Measurements from ENCODE around the gene VASP.

The VASP gene

DNA sequence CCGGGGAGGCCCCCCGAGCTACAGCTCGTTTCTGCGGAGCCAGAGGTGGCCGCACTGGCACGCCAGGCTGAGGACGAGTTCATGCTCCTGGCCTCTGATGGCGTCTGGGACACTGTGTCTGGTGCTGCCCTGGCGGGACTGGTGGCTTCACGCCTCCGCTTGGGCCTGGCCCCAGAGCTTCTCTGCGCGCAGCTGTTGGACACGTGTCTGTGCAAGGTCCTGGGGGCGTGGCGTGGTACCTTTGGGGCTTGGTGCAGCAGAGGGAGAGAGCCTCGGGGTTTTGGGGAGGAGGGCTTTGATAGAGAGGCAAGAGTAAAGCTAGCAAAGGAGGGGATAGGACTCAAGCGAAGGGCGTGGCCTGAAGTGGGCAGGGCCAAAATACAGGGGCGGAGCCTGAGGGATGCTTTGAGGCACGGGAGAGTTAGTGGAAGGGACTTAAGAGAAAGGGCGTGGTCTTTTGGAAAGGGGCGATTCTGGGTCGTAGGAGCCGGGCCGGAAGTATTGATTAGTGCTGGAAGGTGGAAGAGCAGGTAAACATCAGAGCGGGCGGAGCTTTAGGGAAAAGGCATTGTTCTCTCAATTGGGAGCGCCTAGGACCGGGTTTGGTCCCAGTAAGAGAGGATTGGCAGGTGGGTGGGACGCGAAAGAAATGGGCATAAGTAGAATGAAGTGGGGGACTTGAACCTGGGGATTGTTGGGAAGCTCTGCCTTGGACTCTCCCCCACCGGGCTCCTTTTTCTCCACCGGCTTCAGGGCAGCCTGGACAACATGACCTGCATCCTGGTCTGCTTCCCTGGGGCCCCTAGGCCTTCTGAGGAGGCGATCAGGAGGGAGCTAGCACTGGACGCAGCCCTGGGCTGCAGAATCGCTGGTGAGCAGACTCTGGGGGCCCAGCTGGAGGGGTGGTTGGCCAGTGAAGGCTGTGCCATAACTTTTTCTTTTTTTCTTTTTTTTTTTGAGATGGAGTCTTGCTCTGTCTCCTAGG, 7.8 kb upstream of the VASP start:
- H3K27ac ChIP-seq: no peak overlapping the region
- TF ChIP-seq, protein P1, sequence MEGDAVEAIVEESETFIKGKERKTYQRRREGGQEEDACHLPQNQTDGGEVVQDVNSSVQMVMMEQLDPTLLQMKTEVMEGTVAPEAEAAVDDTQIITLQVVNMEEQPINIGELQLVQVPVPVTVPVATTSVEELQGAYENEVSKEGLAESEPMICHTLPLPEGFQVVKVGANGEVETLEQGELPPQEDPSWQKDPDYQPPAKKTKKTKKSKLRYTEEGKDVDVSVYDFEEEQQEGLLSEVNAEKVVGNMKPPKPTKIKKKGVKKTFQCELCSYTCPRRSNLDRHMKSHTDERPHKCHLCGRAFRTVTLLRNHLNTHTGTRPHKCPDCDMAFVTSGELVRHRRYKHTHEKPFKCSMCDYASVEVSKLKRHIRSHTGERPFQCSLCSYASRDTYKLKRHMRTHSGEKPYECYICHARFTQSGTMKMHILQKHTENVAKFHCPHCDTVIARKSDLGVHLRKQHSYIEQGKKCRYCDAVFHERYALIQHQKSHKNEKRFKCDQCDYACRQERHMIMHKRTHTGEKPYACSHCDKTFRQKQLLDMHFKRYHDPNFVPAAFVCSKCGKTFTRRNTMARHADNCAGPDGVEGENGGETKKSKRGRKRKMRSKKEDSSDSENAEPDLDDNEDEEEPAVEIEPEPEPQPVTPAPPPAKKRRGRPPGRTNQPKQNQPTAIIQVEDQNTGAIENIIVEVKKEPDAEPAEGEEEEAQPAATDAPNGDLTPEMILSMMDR (conservative IDR thresholded peaks at IDR 0.05): no peak
- no peak for TF ChIP-seq ZFX (IDR thresholded peaks at IDR 0.05)

DNA sequence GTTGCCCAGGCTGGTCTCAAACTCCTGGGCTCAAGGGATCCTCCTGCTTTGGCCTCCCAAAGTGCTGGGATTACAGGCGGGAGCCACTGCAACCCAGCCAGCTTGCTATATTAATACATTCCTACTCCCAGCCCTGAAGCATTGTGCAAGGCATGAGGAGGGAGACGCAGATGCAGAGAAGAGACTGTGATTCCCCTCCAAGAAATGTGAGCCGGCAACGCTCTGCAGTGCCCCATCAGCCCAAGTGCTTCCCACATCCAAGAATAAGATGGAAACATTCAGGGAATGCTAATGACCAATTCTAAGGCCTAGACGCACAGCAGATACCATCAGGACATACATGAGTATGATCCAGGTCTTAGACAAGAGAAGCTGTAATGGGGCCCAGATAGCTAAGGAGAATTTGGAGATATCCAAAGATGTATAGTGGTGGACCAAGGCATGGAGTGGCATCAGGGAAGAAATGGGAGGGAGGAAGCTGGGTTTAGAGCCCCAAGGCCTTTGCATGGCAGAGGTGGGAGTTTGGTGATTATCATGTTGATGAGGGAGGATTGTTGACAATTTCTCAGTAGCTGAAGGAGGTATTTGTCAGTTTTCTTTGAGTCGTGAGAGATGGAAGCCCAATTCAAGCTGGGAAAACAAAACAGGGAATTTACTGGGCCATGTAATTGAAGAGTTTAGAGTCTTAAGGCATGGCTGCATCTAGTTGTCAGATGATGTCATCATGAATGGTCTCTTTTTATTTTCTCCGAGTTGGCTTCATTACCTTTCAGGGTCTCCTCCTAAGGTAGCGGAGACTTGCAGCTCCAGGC, 6.2 kb upstream of the VASP start:
- TF ChIP-seq ZFX (IDR thresholded peaks at IDR 0.05): no peak
- TF ChIP-seq, protein P1 (conservative IDR thresholded peaks at IDR 0.05): no peak
- no peak overlapping the region for H3K27ac ChIP-seq

DNA sequence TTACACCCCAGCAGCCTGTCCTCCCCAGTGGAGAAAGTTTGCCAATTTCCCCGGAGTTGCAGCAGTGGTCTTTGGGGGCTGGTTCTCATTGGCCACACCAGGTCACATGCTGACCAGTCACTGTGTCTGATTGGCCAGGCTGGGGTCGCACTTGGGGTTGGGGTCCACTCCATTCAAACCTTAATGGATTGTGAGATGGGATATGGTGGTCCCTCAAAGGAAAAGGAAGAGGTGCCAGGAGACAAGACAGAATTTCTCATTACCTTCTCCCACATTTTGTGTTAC, 5.6 kb upstream of the VASP start:
- TF ChIP-seq, protein P1 (conservative IDR thresholded peaks at IDR 0.05): no peak
- no peak for TF ChIP-seq ZFX (IDR thresholded peaks at IDR 0.05)
- no peak overlapping the region for H3K27ac ChIP-seq

DNA sequence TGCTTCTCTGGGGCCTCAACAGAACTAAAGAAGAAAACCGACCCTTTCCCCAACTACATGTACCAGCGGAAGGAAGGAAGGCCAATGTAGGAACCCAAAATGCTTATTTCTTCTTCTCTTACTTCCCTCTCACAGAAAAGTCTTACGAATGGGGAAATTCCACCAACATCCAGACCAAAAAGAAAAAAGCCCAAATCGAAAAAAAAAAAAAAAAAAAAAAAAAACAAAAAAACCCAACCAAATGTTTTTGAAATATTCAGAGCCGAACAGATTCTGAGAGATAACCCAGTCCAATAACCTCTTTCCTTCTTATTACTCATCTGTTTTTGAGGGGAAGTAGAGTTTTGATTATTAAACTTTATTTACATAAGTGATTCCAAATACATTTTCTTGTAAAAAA, 5.2 kb upstream of the VASP start:
- H3K27ac ChIP-seq: no peak overlapping the region
- no peak for TF ChIP-seq ZFX (IDR thresholded peaks at IDR 0.05)
- TF ChIP-seq, protein P1 (conservative IDR thresholded peaks at IDR 0.05): no peak

DNA sequence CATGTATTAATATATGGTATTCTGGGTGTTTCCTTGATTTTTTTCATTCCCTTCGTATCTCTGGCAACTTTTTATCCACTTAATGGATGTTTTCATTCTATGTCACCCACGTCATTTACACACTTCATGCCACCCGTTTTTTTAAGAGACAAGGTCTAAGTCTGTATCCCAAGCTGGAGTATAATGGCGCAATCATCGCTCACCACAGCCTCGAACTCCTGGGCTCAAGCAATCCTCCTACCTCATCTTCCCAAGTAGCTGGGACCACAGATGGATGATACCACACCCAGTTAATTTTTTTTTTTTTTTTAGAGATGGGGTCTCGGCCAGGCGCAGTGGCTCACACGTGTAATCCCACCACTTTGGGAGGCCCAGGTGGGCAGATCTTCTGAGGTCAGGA, 3.4 kb upstream of the VASP start:
- TF ChIP-seq, protein P1 (conservative IDR thresholded peaks at IDR 0.05): no peak
- TF ChIP-seq ZFX (IDR thresholded peaks at IDR 0.05): no peak
- no peak overlapping the region for H3K27ac ChIP-seq

DNA sequence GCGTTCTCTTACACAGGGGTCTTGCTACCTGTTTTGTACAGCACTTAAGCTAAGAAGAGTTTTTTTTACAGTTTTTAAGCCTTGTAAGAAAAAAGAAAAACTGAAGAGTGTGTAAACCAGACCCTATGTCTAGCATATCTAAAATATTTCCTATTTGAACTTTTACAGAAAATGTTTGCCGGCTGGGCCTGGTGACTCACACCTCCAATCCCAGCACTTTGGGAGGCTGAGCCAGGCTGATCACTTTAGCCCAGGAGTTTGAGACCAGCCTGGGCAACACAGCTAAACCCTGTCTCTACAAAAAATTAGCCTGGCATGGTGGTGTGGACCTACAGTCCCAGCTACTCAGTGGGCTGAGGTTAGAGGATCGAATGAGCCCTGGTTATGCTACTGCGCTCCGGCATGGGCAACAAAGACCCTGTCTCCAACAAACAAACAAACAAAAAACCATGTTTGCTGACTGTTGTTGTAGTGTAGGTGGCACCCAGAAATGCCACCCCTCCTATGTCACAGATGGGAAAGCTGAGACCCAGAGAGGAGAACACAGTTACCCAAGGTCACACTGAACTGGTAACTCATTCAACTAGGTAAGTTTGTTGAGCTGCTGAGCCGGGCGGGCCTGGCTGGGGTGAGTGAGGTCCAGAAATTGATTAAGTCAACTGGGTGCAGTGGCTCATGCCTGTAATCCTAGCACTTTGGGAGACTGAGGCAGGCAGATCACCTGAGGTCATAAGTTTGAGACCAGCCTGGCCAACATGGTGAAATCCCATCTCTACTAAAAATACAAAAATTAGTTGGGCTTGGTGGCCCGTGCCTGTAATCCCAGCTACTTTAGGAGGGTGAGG, 1.9 kb upstream of the VASP start:
- peak overlapping the region; percentile 82 for H3K27ac ChIP-seq

More for the DNA sequence above, 1.9 kb upstream of the VASP start:
- TF ChIP-seq, protein P1 (conservative IDR thresholded peaks at IDR 0.05): no peak
- no peak for TF ChIP-seq ZFX (IDR thresholded peaks at IDR 0.05)

Data from C4-2B (cell line).